IPS-18a (cell line): Measurements from ENCODE around the gene GADD45GIP1.
A peak's percentile ranks its signal among the peaks of the same experiment; 100 is the strongest.
"Not testable (repeated sequence)": the region's sequence is repeated elsewhere in the genome, so short reads cannot be mapped to it uniquely, and the experiment has no call there.

Experiments
- H3K27ac ChIP-seq: one replicate; pipeline ENCODE4 v1.5.1; 2013; ENCODE audit warnings: low read length
- H3K27me3 ChIP-seq: one replicate; pipeline ENCODE4 v1.6.1; 2013; ENCODE audit warnings: mild to moderate bottlenecking, low read length; ENCODE audit not compliant: control insufficient read depth, insufficient read depth
- H3K36me3 ChIP-seq: one replicate; pipeline ENCODE4 v1.6.1; 2013; ENCODE audit warnings: low read depth, low read length; ENCODE audit not compliant: control insufficient read depth
- H3K4me1 ChIP-seq: one replicate; pipeline ENCODE4 v1.6.1; 2013; ENCODE audit warnings: low read depth, low read length; ENCODE audit not compliant: control insufficient read depth
- H3K4me3 ChIP-seq: one replicate; pipeline ENCODE4 v1.5.1; 2013; ENCODE audit warnings: low read length
- H3K9ac ChIP-seq: one replicate; pipeline ENCODE4 v1.6.1; 2013; ENCODE audit warnings: mild to moderate bottlenecking, low read length, moderate library complexity
- H3K9me3 ChIP-seq: one replicate; pipeline ENCODE4 v1.6.1; 2013; ENCODE audit warnings: low read depth, low read length; ENCODE audit not compliant: control insufficient read depth

The GADD45GIP1 gene

DNA sequence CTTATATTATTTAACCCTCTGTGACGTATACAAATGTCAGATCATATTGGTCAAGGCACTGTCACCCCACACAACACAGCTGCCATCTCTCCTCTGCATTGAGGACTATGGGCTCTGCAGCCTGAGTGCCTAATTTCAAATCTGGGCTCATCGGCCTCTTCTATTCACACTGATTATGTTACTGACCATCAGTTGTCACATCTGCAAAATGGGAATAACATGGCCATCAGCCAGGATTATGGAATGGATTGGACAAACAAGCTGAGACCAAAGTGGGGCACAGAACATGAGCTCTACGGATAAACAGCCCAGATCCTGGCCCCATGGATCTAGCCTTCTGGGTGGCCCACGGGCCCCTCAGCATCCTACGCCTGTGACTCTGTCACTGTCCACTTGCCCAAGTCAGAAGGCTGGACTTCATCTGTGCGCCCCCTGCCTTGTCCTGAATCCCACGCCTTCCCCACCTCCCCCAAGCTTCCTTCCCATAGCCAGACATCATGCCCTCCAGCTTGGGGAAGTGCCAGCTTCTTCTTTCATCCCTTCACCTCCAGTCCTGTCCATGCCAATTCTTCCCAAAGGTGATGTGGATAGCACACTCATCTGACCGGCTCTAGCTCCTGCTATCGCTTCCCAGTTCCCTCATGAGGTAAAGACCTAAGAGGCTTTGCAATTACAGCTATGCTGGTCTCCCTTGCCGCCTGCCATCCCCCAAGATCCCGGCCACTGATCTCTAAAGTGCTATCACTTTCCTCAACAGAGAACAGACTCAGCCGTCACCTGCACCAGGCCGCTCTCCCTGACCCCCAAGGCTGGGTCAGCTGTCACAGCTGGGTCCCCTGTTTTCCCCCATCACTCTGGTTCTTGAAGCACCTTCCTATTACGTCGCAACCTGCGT is 24.4 kb downstream of the GADD45GIP1 start:
- Histone ChIP-seq H3K27ac (no peak overlapping the region), H3K4me1 (peaks cover 11% of the 10 kb centered on the region), H3K9me3 (no peaks in the 10 kb centered on the region), H3K36me3 (peaks cover 26% of the 10 kb centered on the region), H3K4me3 (peak overlapping the region; percentile 93), H3K27me3 (no peaks in the 10 kb centered on the region), H3K9ac (peak overlapping the region; percentile 74)

DNA sequence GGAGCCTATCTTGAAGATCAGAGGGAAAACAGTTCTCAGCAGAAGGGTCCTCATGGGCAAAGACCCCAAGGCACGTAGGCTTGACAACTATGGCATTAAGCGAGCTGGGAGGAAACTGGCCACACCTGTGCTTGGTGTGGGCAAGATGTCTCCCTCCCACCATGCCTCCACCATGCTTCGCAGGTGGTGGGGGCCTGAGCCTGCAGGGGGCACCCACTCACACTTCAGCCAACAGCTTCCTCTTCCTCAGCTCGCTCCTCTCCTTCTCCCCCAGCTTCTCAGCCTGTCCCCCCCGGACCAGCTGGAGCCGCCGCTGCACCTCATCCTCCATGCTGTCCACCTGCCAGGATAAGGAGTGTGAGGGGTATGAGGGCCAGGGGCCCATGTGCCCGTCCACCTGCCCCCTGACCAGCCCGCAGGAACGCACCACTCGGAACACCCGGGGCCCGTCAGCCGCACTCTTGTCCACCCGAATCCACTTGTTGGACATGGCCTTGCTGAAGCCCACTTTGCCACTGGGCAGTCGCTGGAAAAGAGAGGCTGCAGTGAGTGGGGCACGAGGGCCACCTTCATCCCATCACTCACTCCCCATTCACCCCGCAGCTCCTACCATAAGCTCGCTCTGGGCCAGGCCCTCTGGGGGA is 26.9 kb downstream of the GADD45GIP1 start:
- H3K4me1 ChIP-seq = peaks cover 4% of the 10 kb centered on the region
- no peaks in the 10 kb centered on the region for H3K9me3 ChIP-seq
- H3K4me3 ChIP-seq = no peak overlapping the region
- H3K36me3 ChIP-seq = peaks cover 42% of the 10 kb centered on the region
- H3K27me3 ChIP-seq = no peaks in the 10 kb centered on the region
- no peak overlapping the region for H3K9ac ChIP-seq
- H3K27ac ChIP-seq = no peak overlapping the region

- Histone ChIP-seq H3K27me3 (no peaks in the 10 kb centered on the region), H3K9me3 (no peaks in the 10 kb centered on the region), H3K36me3 (peaks cover 61% of the 10 kb centered on the region), H3K4me1 (no peaks in the 10 kb centered on the region), H3K9ac (no peak overlapping the region), H3K27ac (no peak overlapping the region), H3K4me3 (no peak overlapping the region)
Measured at GRCh38 chr19:12924621-12925310, 32.3 kb downstream of the GADD45GIP1 start.

- Histone ChIP-seq H3K4me1 (no peaks in the 10 kb centered on the region), H3K4me3 (no peak overlapping the region), H3K9me3 (no peaks in the 10 kb centered on the region), H3K27ac (no peak overlapping the region), H3K9ac (no peak overlapping the region), H3K36me3 (peaks cover 43% of the 10 kb centered on the region), H3K27me3 (peaks cover 11% of the 10 kb centered on the region)
Measured at GRCh38 chr19:12922959-12923358, 34.1 kb downstream of the GADD45GIP1 start.

- Histone ChIP-seq H3K9ac (no peak overlapping the region), H3K27ac (no peak overlapping the region), H3K4me3 (no peak overlapping the region), H3K36me3 (peaks cover 27% of the 10 kb centered on the region), H3K27me3 (peaks cover 13% of the 10 kb centered on the region), H3K4me1 (no peaks in the 10 kb centered on the region), H3K9me3 (no peaks in the 10 kb centered on the region)
Measured at GRCh38 chr19:12921047-12921446, 36.0 kb downstream of the GADD45GIP1 start.

GRCh38 chr19:12918253-12918652 is 38.8 kb downstream of the GADD45GIP1 start:
- peaks cover 7% of the 10 kb centered on the region for H3K36me3 ChIP-seq
- no peaks in the 10 kb centered on the region for H3K9me3 ChIP-seq

GRCh38 chr19:12915860-12916259 is 41.2 kb downstream of the GADD45GIP1 start:
- H3K9me3 ChIP-seq, H3K4me3 ChIP-seq, H3K36me3 ChIP-seq, H3K27ac ChIP-seq, H3K9ac ChIP-seq: not testable (repeated sequence)
- H3K27me3 ChIP-seq = peaks cover 13% of the 10 kb centered on the region
- peaks cover 12% of the 10 kb centered on the region for H3K4me1 ChIP-seq

More at GRCh38 chr19:12918253-12918652, 38.8 kb downstream of the GADD45GIP1 start:
- peaks cover 7% of the 10 kb centered on the region for H3K4me1 ChIP-seq
- H3K27me3 ChIP-seq = peaks cover 13% of the 10 kb centered on the region
- no peak overlapping the region for H3K27ac ChIP-seq
- no peak overlapping the region for H3K9ac ChIP-seq
- no peak overlapping the region for H3K4me3 ChIP-seq

GRCh38 chr19:12913851-12914690 is 43.0 kb downstream of the GADD45GIP1 start:
- H3K9ac ChIP-seq = no peak overlapping the region
- H3K27ac ChIP-seq = no peak overlapping the region
- H3K4me3 ChIP-seq = no peak overlapping the region
- H3K36me3 ChIP-seq = no peaks in the 10 kb centered on the region
- peaks cover 12% of the 10 kb centered on the region for H3K4me1 ChIP-seq
- H3K27me3 ChIP-seq = peaks cover 13% of the 10 kb centered on the region
- no peaks in the 10 kb centered on the region for H3K9me3 ChIP-seq

DNA sequence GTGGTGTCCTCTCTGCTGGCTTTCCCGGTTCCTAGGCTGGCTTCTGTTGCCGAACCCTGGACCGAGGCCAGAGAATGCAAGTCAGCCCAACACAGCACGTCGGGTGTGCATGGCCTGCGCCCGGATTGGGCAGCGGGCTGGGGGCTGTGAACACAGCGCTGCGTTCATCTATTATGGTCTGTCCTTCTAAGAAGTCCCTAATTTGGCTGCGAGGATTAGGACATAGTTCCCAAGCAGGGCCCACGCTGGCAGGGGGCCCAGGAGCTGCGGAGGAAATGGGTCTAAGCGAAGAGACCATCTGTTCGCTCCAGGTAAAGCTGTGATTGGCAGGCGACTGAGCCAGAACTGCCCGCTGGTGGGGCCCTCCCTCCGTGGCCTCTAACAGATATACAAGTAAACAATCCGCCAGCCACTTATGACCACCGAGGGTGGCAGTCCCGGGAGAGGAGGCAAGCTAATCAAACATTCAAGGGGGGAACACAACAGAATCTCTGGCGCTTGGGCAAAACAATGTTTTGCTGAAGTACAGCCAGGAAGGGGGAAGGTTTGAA is 43.9 kb downstream of the GADD45GIP1 start:
- H3K9ac ChIP-seq = no peak overlapping the region
- H3K27ac ChIP-seq = no peak overlapping the region
- peaks cover 12% of the 10 kb centered on the region for H3K4me1 ChIP-seq
- H3K4me3 ChIP-seq = no peak overlapping the region
- no peaks in the 10 kb centered on the region for H3K36me3 ChIP-seq
- H3K27me3 ChIP-seq = peaks cover 4% of the 10 kb centered on the region
- H3K9me3 ChIP-seq = no peaks in the 10 kb centered on the region

DNA sequence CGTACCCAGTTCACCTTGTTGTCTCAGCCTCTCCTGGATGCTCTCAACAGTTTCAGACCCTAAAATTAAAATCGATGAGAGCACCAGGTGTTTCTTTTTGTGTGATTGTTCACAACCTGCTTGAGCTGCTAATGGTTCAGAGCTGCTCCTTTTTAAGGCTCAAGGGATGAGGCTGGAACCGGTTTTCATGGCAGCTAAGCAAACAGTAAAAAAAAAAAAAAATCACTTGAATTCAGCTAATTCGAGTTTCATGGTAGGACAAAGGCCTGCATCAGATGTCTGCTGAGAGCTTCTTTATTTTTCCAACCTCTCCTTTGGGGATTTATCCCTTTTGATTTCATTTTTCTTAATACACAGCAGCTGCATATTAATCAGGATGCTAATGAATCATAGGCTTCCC is 44.5 kb downstream of the GADD45GIP1 start:
- Histone ChIP-seq H3K9ac (no peak overlapping the region), H3K4me1 (peaks cover 12% of the 10 kb centered on the region), H3K27me3 (no peaks in the 10 kb centered on the region), H3K9me3 (no peaks in the 10 kb centered on the region), H3K27ac (no peak overlapping the region), H3K36me3 (no peaks in the 10 kb centered on the region), H3K4me3 (no peak overlapping the region)
